Calu3 (cell line): ENCODE results near the gene GOLT1B. TPM values are rescaled to one million over a fixed set of nuclear protein-coding genes. Genes with fewer than 3 reads are reported as not detected.

Experiments
- BruUV-seq: library from RNA; stranded (reverse); fragments of 400-500 nt; replicated peaks from 2 replicates; lab custom pipeline; 2021; lab: Mats Ljungman, UMichigan
- CTCF ChIA-PET: fragments of 300-600 bp; sonication (Branson Sonifier 250); formaldehyde crosslinking; loops from one replicate; lab custom pipeline; 2022; ENCODE audit warnings: antibody characterized with exemption; lab: Charles Lee
- DNase-seq: peaks from one replicate; pipeline ENCODE4 v3.0.0; 2022
- H3K27ac Mint-ChIP-seq: one replicate; pipeline ENCODE4 v1.8.0; 2022; ENCODE audit warnings: mixed read lengths; ENCODE audit not compliant: unreplicated experiment
- H3K27me3 Mint-ChIP-seq: one replicate; pipeline ENCODE4 v1.8.0; 2022; ENCODE audit warnings: mixed read lengths; ENCODE audit not compliant: unreplicated experiment
- H3K36me3 Mint-ChIP-seq: one replicate; pipeline ENCODE4 v1.8.0; 2022; ENCODE audit warnings: mild to moderate bottlenecking, moderate library complexity, mixed read lengths; ENCODE audit not compliant: insufficient read depth, unreplicated experiment
- H3K4me1 Mint-ChIP-seq: one replicate; pipeline ENCODE4 v1.8.0; 2022; ENCODE audit warnings: mild to moderate bottlenecking, low read depth, mixed read lengths; ENCODE audit not compliant: unreplicated experiment
- H3K4me3 Mint-ChIP-seq: one replicate; pipeline ENCODE4 v1.8.0; 2022; ENCODE audit warnings: mild to moderate bottlenecking, low read depth, moderate library complexity, mixed read lengths; ENCODE audit not compliant: unreplicated experiment
- H3K9me3 Mint-ChIP-seq: one replicate; pipeline ENCODE4 v1.8.0; 2022; ENCODE audit warnings: low read depth, mixed read lengths; ENCODE audit not compliant: unreplicated experiment
- intact Hi-C: fragments of 100-400 bp; cut with micrococcal nuclease; formaldehyde crosslinking; loops from one replicate; pipeline ENCODE4 v1.10.0; 2022; ENCODE audit not compliant: unreplicated experiment
- total RNA-seq: library from RNA; stranded (reverse); gene quantifications from 2 replicates; pipeline ENCODE4 v1.2.3, GENCODE V29; 2022
- TF ChIP-seq, protein P1 (sequence below): fragments of 200-600 bp; IDR thresholded peaks from one replicate; pipeline ENCODE4 v1.8.0; 2022; ENCODE audit warnings: antibody characterized with exemption; ENCODE audit not compliant: unreplicated experiment

GOLT1B gene
- total RNA-seq, 1 experiment from 2014 or later: 30.7 TPM

DNA sequence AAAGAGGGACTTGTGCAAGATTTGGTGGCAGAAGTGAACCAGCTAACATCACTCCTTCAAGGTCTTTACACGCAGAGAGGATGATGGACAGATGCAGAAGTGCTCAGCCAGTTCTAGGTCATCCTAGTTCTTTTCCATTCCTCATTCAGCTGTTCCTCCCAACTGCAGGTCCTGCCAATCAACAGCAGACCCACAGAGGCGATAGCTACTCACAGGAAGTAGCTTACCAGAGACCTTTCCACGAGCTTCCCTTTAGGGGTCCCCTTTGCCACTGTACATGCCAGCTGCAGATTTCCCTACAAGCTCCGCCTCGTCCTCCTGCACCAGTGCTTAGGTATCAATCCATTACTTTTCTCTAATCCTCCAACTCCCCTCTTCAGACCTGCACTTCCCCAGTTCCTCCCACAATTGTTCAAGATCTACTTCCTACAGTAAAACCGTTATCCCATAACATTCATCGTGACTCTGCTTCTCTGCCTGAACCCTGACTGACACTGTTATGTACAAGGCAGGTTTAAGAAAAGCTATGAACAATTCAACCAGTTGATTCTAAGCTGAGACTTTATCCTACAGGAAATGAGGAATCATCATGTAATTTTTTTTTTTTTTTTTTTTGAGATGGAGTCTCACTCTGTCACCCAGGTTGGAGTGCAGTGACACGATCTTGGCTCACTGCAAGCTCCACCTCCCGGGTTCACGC, 22.7 kb upstream of the GOLT1B start:
- CTCF ChIA-PET: no interaction called here
- Mint-ChIP-seq H3K4me1 (no peaks in the 10 kb centered on the region), H3K4me3 (no peak overlapping the region), H3K27me3 (no peaks in the 10 kb centered on the region), H3K9me3 (no peaks in the 10 kb centered on the region), H3K36me3 (no peaks in the 10 kb centered on the region), H3K27ac (no peak overlapping the region)
- BruUV-seq: no TSS peak
- no peak for DNase-seq
- intact Hi-C loops: no loop called here
- TF ChIP-seq, protein P1, sequence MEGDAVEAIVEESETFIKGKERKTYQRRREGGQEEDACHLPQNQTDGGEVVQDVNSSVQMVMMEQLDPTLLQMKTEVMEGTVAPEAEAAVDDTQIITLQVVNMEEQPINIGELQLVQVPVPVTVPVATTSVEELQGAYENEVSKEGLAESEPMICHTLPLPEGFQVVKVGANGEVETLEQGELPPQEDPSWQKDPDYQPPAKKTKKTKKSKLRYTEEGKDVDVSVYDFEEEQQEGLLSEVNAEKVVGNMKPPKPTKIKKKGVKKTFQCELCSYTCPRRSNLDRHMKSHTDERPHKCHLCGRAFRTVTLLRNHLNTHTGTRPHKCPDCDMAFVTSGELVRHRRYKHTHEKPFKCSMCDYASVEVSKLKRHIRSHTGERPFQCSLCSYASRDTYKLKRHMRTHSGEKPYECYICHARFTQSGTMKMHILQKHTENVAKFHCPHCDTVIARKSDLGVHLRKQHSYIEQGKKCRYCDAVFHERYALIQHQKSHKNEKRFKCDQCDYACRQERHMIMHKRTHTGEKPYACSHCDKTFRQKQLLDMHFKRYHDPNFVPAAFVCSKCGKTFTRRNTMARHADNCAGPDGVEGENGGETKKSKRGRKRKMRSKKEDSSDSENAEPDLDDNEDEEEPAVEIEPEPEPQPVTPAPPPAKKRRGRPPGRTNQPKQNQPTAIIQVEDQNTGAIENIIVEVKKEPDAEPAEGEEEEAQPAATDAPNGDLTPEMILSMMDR: no peak

DNA sequence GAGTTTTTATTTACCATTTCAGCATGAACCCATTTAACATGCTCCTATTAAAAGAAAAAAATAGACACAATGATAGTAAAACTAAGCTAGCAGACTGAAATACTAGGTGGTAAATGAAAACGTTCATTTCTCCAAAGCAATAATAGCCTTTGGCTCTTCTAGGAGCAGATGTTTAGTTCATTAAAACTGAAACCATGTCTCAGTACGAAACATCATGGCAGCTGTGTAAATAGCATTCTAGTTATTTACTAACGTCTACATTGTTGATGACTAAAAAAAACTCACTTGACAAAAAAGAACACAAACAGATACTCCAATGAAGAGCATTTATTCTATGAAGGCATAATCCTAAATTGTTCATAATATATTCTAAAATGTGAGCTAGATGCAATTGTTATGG, 18.1 kb upstream of the GOLT1B start:
- Mint-ChIP-seq H3K4me1 (no peaks in the 10 kb centered on the region), H3K9me3 (no peaks in the 10 kb centered on the region), H3K36me3 (no peaks in the 10 kb centered on the region), H3K4me3 (no peak overlapping the region), H3K27ac (no peak overlapping the region), H3K27me3 (no peaks in the 10 kb centered on the region)
- TF ChIP-seq, protein P1: no peak
- no TSS peak for BruUV-seq
- DNase-seq: no peak
- CTCF ChIA-PET: no interaction called here
- intact Hi-C loops: no loop called here

DNA sequence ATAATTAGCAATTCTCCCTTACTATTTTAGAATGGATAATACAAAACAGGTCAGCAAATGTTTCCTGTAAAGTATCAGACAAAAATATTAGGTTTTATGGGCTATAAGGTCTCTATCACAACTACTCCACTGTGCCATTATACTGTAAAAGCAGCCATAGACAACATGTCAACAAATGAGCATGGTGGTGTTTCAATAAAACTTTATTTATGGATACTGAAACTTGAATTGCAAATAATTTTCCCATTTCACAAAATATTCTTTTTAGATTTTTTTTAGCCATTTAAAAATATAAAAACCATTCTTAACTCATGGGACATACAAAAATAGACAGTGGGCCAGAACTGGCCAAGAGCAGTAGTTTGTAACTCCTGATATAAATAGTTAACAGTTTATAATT, 15.6 kb upstream of the GOLT1B start:
- no peak overlapping the region for H3K4me3 Mint-ChIP-seq
- no peak overlapping the region for H3K27ac Mint-ChIP-seq
- TF ChIP-seq, protein P1: no peak
- BruUV-seq: no TSS peak
- H3K27me3 Mint-ChIP-seq: no peaks in the 10 kb centered on the region
- intact Hi-C loops: no loop called here
- no peaks in the 10 kb centered on the region for H3K4me1 Mint-ChIP-seq
- no peak for DNase-seq
- CTCF ChIA-PET: interaction anchor here (0.6 kb wide), 1 partner anchor 50 kb away, joined by 3 read pairs; no protein-coding TSS in a partner anchor
- H3K36me3 Mint-ChIP-seq: no peaks in the 10 kb centered on the region
- H3K9me3 Mint-ChIP-seq: no peaks in the 10 kb centered on the region

DNA sequence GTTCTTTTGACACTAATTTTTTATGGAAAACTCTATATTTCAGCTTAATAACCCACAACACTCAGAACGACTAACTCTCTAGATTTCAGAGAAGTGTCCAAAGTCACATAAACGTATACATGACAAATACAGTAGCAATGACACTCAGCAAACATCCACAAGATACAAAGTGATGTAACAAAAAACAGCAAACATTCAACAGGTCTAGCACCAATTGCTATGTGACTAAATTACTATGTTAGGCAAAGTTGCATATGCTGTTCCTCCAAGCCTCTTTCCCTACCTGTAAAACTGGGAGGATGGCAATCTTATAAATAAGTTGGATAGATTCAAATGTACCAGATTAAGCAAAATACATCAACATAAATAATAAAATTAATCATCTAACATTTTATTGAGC, 1.8 kb upstream of the GOLT1B start:
- Mint-ChIP-seq H3K4me1 (peaks cover 9% of the 10 kb centered on the region), H3K9me3 (no peaks in the 10 kb centered on the region), H3K27me3 (no peaks in the 10 kb centered on the region), H3K4me3 (no peak overlapping the region), H3K27ac (no peak overlapping the region), H3K36me3 (peaks cover 5% of the 10 kb centered on the region)
- DNase-seq: no peak
- intact Hi-C loops: loop anchor here (1.0 to 10.0 kb wide), 3 partner anchors 28 to 185 kb away; partner anchors contain the start of gene PYROXD1
- no TSS peak for BruUV-seq
- TF ChIP-seq, protein P1: no peak
- CTCF ChIA-PET: no interaction called here
